ENCODE data around the gene DHRSX. TPM values are rescaled to one million over a fixed set of nuclear protein-coding genes. Genes with fewer than 3 reads are reported as not detected.

The DHRSX gene
- total and polyA plus RNA-seq, 9 of the 15 experiments (the other 6 are each of a cell fraction or from before 2014, with no cell fraction given), result 0.59 to 11.0 (median 6.2) TPM

GRCh38 chrX:2387614-2388239 lies 113.0 kb downstream of the DHRSX start (continued):
- TF ChIP-seq MEF2D (tag; conservative IDR thresholded peaks at IDR 0.05; ENCODE audit: low read depth) (no peak), RNF2 (IDR thresholded peaks at IDR 0.05) (no peak), TOE1 (IDR thresholded peaks at IDR 0.05; ENCODE audit: borderline replicate concordance) (no peak), TOE1 (CRISPR knock-in tag; IDR thresholded peaks at IDR 0.05; ENCODE audit: borderline replicate concordance, low read depth) (no peak), JUN (IDR thresholded peaks at IDR 0.05; ENCODE audit: borderline replicate concordance, low read depth, low read length) (no peak), JUN (CRISPR knock-in tag; IDR thresholded peaks at IDR 0.05; ENCODE audit: borderline replicate concordance) (no peak)

- ChIA-PET CTCF (ENCODE audit: low intra/inter-chr PET ratio) (no interaction called here), POLR2A (no interaction called here)
- Histone ChIP-seq H3K27me3 (ENCODE audit: control insufficient read depth in 2 of 2, insufficient read depth in 2 of 2, low read length in 2 of 2) (no peaks in the 10 kb centered on the region), H4K20me1 (replicated peaks; ENCODE audit: control insufficient read depth, insufficient read depth, low read length) (no peaks in the 10 kb centered on the region), H3K9ac (ENCODE audit: insufficient read depth in 1 of 2, low read depth in 2 of 2, low read length in 2 of 2) (no peak overlapping the region), H3K4me2 (ENCODE audit: insufficient read depth, low read length) (no peak overlapping the region), H3K79me2 (ENCODE audit: control insufficient read depth, insufficient read depth, low read length) (no peaks in the 10 kb centered on the region), H2AFZ (ENCODE audit: low read depth, low read length) (no peak overlapping the region), H3K9me1 (ENCODE audit: control insufficient read depth, insufficient read depth, low read length) (no peaks in the 10 kb centered on the region), H3K4me1 (replicated peaks in 1 of 2; ENCODE audit: control insufficient read depth in 2 of 2, insufficient read depth in 2 of 2, low read length in 2 of 2) (peaks cover 0 to 4% of the 10 kb centered on the region in 2 experiments; a peak in 3 of 5 replicates), H3K27ac (ENCODE audit: extremely low read depth, low read depth, low read length) (no peak overlapping the region), H3K9me3 (replicated peaks; ENCODE audit: control insufficient read depth, insufficient read depth, low read depth, low read length) (no peaks in the 10 kb centered on the region), H3K4me3 (no peak overlapping the region), H3K36me3 (ENCODE audit: control insufficient read depth, insufficient read depth, low read length) (no peaks in the 10 kb centered on the region)
- in situ Hi-C loops (cut with MboI) (no loop called here), intact Hi-C loops (cut with micrococcal nuclease) (no loop called here)
- no peak for ATAC-seq
- WGBS (ENCODE audit: insufficient coverage, low coverage, missing lambda C conversion rate), result 74% methylated on average over 3 of the region's 3 CpGs
- no peak for FAIRE-seq
- no peak for DNase-seq (ENCODE audit: extremely low read depth in 1 of 4, low spot score in 3 of 4)
- no TSS peak for BruUV-seq (replicated peaks)
- no peak for TF ChIP-seq HNRNPH1 (optimal IDR thresholded peaks at IDR 0.05; ENCODE audit: low read depth, low read length)
- no peak for TF ChIP-seq ZNF76 (CRISPR knock-in tag; IDR thresholded peaks at IDR 0.05; ENCODE audit: borderline replicate concordance)
- TF ChIP-seq ZBTB17 (CRISPR knock-in tag; IDR thresholded peaks at IDR 0.05), result peak; percentile 52; the same call in 1 of the 2 replicates
- TF ChIP-seq ZNF23 (CRISPR knock-in tag; IDR thresholded peaks at IDR 0.05), result 0 out of 2 replicates have a peak, but pooled peaks have one; percentile 19
- no peak for TF ChIP-seq CGGBP1 (CRISPR knock-in tag; IDR thresholded peaks at IDR 0.05)
- TF ChIP-seq THRA (IDR thresholded peaks at IDR 0.05), result no peak
- TF ChIP-seq IRF1 (CRISPR knock-in tag; IDR thresholded peaks at IDR 0.05; ENCODE audit: borderline replicate concordance), result no peak
- no peak for TF ChIP-seq ZNF77 (CRISPR knock-in tag; IDR thresholded peaks at IDR 0.05)
- TF ChIP-seq POLR2B (IDR thresholded peaks at IDR 0.05; ENCODE audit: low read depth, partially characterized antibody), result no peak
- TF ChIP-seq TCF7L2 (IDR thresholded peaks at IDR 0.05; ENCODE audit: low read depth, low read length), result no peak
- no peak for TF ChIP-seq DEAF1 (CRISPR knock-in tag; IDR thresholded peaks at IDR 0.05)
- no peak for TF ChIP-seq NFRKB (IDR thresholded peaks at IDR 0.05; ENCODE audit: low read depth)
- TF ChIP-seq ELF2 (CRISPR knock-in tag; IDR thresholded peaks at IDR 0.05), result no peak
- no peak for TF ChIP-seq RB1 (IDR thresholded peaks at IDR 0.05; ENCODE audit: low read depth)
Observed at GRCh38 chrX:2385224-2385623, 115.6 kb downstream of the DHRSX start.
